HepG2 (cell line): ENCODE results near the gene PPP2R2C. TPM values are rescaled to one million over a fixed set of nuclear protein-coding genes. Genes with fewer than 3 reads are reported as not detected.

Source experiments
- ATAC-seq: fragments of 200-7000 bp; cut with Tn5 transposase; 3 replicates; pipeline ENCODE4 v1.9.1; 2020; ENCODE audit warnings: mild to moderate bottlenecking, moderate library complexity
- BruUV-seq: library from RNA; stranded (reverse); fragments of 400-500 nt; replicated peaks from 2 replicates; lab custom pipeline; 2021; lab: Mats Ljungman, UMichigan
- CTCF ChIA-PET: fragments of 300-600 bp; formaldehyde crosslinking; extraction: SDS; loops from one replicate; lab custom pipeline; 2021; ENCODE audit warnings: low total read pairs, inconsistent platforms, low intra/inter-chr PET ratio; lab: Yijun Ruan, JAX
- POLR2A ChIA-PET: fragments of 350-600 bp; sonication (Branson Sonifier 250); formaldehyde crosslinking; loops from one replicate; lab custom pipeline; 2020; ENCODE audit warnings: antibody characterized with exemption, inconsistent platforms; lab: Yijun Ruan, JAX
- DNase-seq: peaks from one replicate; pipeline ENCODE4 v3.0.0-alpha.2; 2015; ENCODE audit warnings: low spot score
- FAIRE-seq: peaks from 3 replicates; lab custom pipeline; 2011; peaks lifted over from hg19 to GRCh38; lab: Jason Lieb, UNC
- H2AFZ ChIP-seq: one replicate; pipeline ENCODE4 v1.6.1; 2011; ENCODE audit warnings: low read length, inconsistent platforms
- H3K27ac ChIP-seq: fragments of 300-600 bp; 3 replicates; pipeline ENCODE4 v1.8.0; 2011; ENCODE audit warnings: mixed run types, mild to moderate bottlenecking, mixed read lengths, low read length, inconsistent platforms; ENCODE audit not compliant: insufficient read depth; ENCODE audit errors: extremely low read length
- H3K27me3 ChIP-seq, 2 experiments: fragments of 200-600 bp in 1 of 2; 2 replicates in 1 of 2; 3 replicates in 1 of 2; pipeline versions ENCODE4 v1.6.0 to v1.8.0; 2011; ENCODE audit warnings: low read length in 2 of 2, mild to moderate bottlenecking in 2 of 2, moderate library complexity in 2 of 2, inconsistent platforms in 1 of 2; ENCODE audit not compliant: insufficient read depth in 2 of 2, control insufficient read depth in 1 of 2
- H3K36me3 ChIP-seq, 2 experiments: fragments of 200-600 bp in 1 of 2; replicated peaks in 1 of 2; 2 replicates in 1 of 2; 3 replicates in 1 of 2; pipeline versions ENCODE4 v1.5.1 to v1.8.0; 2011; ENCODE audit warnings: low read length in 2 of 2, inconsistent platforms in 1 of 2; ENCODE audit not compliant: insufficient read depth in 2 of 2, control insufficient read depth in 1 of 2
- H3K4me1 ChIP-seq: 2 replicates; pipeline ENCODE4 v1.5.1; 2012; ENCODE audit warnings: low read length, inconsistent platforms; ENCODE audit not compliant: insufficient read depth
- H3K4me2 ChIP-seq: 2 replicates; pipeline ENCODE4 v1.6.0; 2011; ENCODE audit warnings: low read depth, low read length, inconsistent platforms
- H3K4me3 ChIP-seq, 3 experiments: fragments of 200-600 bp in 1 of 3; sonication (generic), shearing (Covaris generic) in 1 of 3; replicated peaks in 1 of 3; 2 replicates each; pipeline ENCODE4 v1.5.1; 2011 to 2016; ENCODE audit warnings: low read length in 3 of 3, inconsistent platforms in 2 of 3, low read depth in 2 of 3, mild to moderate bottlenecking in 2 of 3, control low read depth in 1 of 3, mixed read lengths in 1 of 3; ENCODE audit not compliant: insufficient read depth in 1 of 3
- H3K79me2 ChIP-seq: one replicate; pipeline ENCODE4 v1.6.1; 2011; ENCODE audit warnings: low read length, inconsistent platforms; ENCODE audit not compliant: insufficient read depth
- H3K9ac ChIP-seq: 2 replicates; pipeline ENCODE4 v1.6.0; 2011; ENCODE audit warnings: mild to moderate bottlenecking, low read depth, low read length, inconsistent platforms; ENCODE audit not compliant: insufficient read depth
- H3K9me3 ChIP-seq: 2 replicates; pipeline ENCODE4 v1.5.1; 2012; ENCODE audit warnings: mild to moderate bottlenecking, low read length
- H4K20me1 ChIP-seq: 2 replicates; pipeline ENCODE4 v1.6.0; 2011; ENCODE audit warnings: inconsistent platforms, mild to moderate bottlenecking, low read length, moderate library complexity; ENCODE audit not compliant: insufficient read depth
- BCL6 ChIP-seq: IDR thresholded peaks from 2 replicates; pipeline ENCODE4 v1.6.1; 2016; ENCODE audit warnings: missing genetic modification reagents, missing compliant biosample characterization
- MAFK ChIP-seq, 2 experiments: IDR thresholded peaks in 1 of 2; conservative IDR thresholded peaks in 1 of 2; 2 replicates each; pipeline ENCODE4 v1.6.1; 2011; ENCODE audit warnings: improper control_type of control experiment in 2 of 2, low read length in 2 of 2
- RFX1 ChIP-seq: fragments of 450-650 bp; IDR thresholded peaks from 2 replicates; pipeline ENCODE4 v1.6.1; 2017
- TEAD3 ChIP-seq: optimal IDR thresholded peaks from 2 replicates; pipeline ENCODE3; 2016; ENCODE audit warnings: borderline replicate concordance
- ZBTB8A ChIP-seq: sonication (generic); formaldehyde crosslinking; IDR thresholded peaks from 2 replicates; pipeline ENCODE4 v1.4.0; 2020; ENCODE audit warnings: mild to moderate bottlenecking, low read depth, missing genetic modification reagents, borderline replicate concordance
- ZMAT3 ChIP-seq: sonication (generic); formaldehyde crosslinking; conservative IDR thresholded peaks from 2 replicates; pipeline ENCODE4 v1.7.0; 2021; ENCODE audit warnings: missing genetic modification reagents
- ZNF30 ChIP-seq: sonication (generic); formaldehyde crosslinking; IDR thresholded peaks from 2 replicates; pipeline ENCODE4 v1.5.0; 2020; ENCODE audit warnings: mild to moderate bottlenecking, missing genetic modification reagents
- ZNF34 ChIP-seq: sonication (generic); formaldehyde crosslinking; IDR thresholded peaks from 2 replicates; pipeline ENCODE4 v1.4.0; 2020; ENCODE audit warnings: mild to moderate bottlenecking, missing genetic modification reagents, borderline replicate concordance
- WGBS: methylation state at CpG from one replicate; pipeline ENCODE4 v1.1.6; 2017; ENCODE audit warnings: low lambda C conversion rate; 5-methylcytosine and 5-hydroxymethylcytosine counted together
- in situ Hi-C: cut with HindIII; loops from 2 replicates; pipeline ENCODE4 v1.10.0; 2017; ENCODE audit warnings: low pct_unique_long_range_greater_than_20kb; ENCODE audit not compliant: extremely low pct_ligation_motif_present
- intact Hi-C: fragments of 100-400 bp; cut with micrococcal nuclease; formaldehyde crosslinking; loops from one replicate; pipeline ENCODE4 v1.10.0; 2022; ENCODE audit not compliant: unreplicated experiment
- polyA plus RNA-seq, 8 experiments: library from polyadenylated mRNA; depleted of rRNA in 3 of 8; stranded (reverse) in 7 of 8; unstranded in 1 of 8; fragments of >200 nt; fragmentation: Illumina TruSeq in 4 of 8; extraction: Trizol in 4 of 8; gene quantifications; 2 replicates each; pipeline versions ENCODE4 v1.2.1 to v1.2.3, GENCODE V29; 2011 to 2016; ENCODE audit warnings: low read depth in 4 of 8, missing spikeins in 1 of 8, mixed read lengths in 1 of 8; ENCODE audit not compliant: insufficient read depth in 1 of 8
- total RNA-seq, 5 experiments: library from RNA; depleted of rRNA; stranded (reverse); fragments of >200 nt; fragmentation: Illumina TruSeq; extraction: Trizol; gene quantifications; 2 replicates each; pipeline ENCODE4 v1.2.3, GENCODE V29; 2016; ENCODE audit warnings: low read depth in 1 of 5
- TF ChIP-seq, protein P1 (sequence below): sonication (generic); formaldehyde crosslinking; IDR thresholded peaks from 2 replicates; pipeline ENCODE4 v1.4.0; 2020; ENCODE audit warnings: mild to moderate bottlenecking, missing genetic modification reagents
- TF ChIP-seq, protein P2 (sequence below): sonication (generic); formaldehyde crosslinking; IDR thresholded peaks from 2 replicates; pipeline ENCODE4 v1.5.1; 2020; ENCODE audit warnings: missing genetic modification reagents, mild to moderate bottlenecking, borderline replicate concordance
- TF ChIP-seq, protein P3 (sequence below): sonication (generic); formaldehyde crosslinking; IDR thresholded peaks from 2 replicates; pipeline ENCODE4 v1.5.0; 2020; ENCODE audit warnings: missing genetic modification reagents

PPP2R2C gene
- total and polyA plus RNA-seq, 2 of the 13 experiments (the other 11 are each of a cell fraction or from before 2014, with no cell fraction given) = 0.60 to 8.6 TPM

DNA sequence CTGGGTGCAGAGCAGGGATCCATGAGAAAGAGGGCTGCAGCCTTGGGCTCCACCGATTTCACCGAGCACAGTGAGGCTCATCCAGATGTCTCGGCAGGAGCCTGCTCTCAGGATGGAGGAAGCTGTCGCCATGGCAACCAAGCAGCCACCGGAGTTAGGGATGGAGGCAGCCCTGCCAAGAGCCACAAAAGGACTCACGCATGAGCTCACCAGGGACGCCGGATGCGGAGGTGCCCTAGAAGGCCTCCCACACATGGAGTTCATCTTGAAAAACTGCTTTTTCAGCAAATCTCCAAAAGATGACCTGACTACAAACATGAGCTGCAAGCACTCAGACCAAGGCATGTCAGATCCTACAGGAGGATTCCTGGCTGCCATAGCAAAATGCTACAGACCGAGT, 112.0 kb downstream of the PPP2R2C start:
- no peak overlapping the region for H3K4me2 ChIP-seq
- ATAC-seq = no peak
- FAIRE-seq = no peak
- WGBS = no CpG with 5 or more reads among the region's 10 CpGs
- ChIA-PET POLR2A (no interaction called here), CTCF (no interaction called here)
- DNase-seq = no peak
- peaks cover 1 to 24% of the 10 kb centered on the region in 2 experiments; a peak in 3 of 5 replicates for H3K27me3 ChIP-seq
- no peaks in the 10 kb centered on the region for H3K79me2 ChIP-seq
- no peak overlapping the region for H3K27ac ChIP-seq
- H3K36me3 ChIP-seq = no peaks in the 10 kb centered on the region
- no peak overlapping the region for H2AFZ ChIP-seq
- no peak overlapping the region for H3K9ac ChIP-seq
- BruUV-seq = no TSS peak
- intact Hi-C loops = no loop called here
- TF ChIP-seq BCL6 = no peak
- peak; percentile 45 for TF ChIP-seq RFX1
- TF ChIP-seq, protein P1, sequence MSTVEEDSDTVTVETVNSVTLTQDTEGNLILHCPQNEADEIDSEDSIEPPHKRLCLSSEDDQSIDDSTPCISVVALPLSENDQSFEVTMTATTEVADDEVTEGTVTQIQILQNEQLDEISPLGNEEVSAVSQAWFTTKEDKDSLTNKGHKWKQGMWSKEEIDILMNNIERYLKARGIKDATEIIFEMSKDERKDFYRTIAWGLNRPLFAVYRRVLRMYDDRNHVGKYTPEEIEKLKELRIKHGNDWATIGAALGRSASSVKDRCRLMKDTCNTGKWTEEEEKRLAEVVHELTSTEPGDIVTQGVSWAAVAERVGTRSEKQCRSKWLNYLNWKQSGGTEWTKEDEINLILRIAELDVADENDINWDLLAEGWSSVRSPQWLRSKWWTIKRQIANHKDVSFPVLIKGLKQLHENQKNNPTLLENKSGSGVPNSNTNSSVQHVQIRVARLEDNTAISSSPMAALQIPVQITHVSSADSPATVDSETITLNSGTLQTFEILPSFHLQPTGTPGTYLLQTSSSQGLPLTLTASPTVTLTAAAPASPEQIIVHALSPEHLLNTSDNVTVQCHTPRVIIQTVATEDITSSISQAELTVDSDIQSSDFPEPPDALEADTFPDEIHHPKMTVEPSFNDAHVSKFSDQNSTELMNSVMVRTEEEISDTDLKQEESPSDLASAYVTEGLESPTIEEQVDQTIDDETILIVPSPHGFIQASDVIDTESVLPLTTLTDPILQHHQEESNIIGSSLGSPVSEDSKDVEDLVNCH (CRISPR knock-in tag) = no peak
- peak; percentile 40 to 45; a peak in 3 of 4 replicates for TF ChIP-seq MAFK (conservative IDR thresholded peaks at IDR 0.05 in 1 of 2, IDR thresholded peaks at IDR 0.05 in 1 of 2; ENCODE audit: low read length in 2 of 2)
- no peaks in the 10 kb centered on the region for H3K4me1 ChIP-seq
- in situ Hi-C loops = no loop called here
- no peak overlapping the region for H3K4me3 ChIP-seq
- peaks cover under 1% of the 10 kb centered on the region; the same call in 1 of the 2 replicates for H4K20me1 ChIP-seq
- H3K9me3 ChIP-seq = no peaks in the 10 kb centered on the region

DNA sequence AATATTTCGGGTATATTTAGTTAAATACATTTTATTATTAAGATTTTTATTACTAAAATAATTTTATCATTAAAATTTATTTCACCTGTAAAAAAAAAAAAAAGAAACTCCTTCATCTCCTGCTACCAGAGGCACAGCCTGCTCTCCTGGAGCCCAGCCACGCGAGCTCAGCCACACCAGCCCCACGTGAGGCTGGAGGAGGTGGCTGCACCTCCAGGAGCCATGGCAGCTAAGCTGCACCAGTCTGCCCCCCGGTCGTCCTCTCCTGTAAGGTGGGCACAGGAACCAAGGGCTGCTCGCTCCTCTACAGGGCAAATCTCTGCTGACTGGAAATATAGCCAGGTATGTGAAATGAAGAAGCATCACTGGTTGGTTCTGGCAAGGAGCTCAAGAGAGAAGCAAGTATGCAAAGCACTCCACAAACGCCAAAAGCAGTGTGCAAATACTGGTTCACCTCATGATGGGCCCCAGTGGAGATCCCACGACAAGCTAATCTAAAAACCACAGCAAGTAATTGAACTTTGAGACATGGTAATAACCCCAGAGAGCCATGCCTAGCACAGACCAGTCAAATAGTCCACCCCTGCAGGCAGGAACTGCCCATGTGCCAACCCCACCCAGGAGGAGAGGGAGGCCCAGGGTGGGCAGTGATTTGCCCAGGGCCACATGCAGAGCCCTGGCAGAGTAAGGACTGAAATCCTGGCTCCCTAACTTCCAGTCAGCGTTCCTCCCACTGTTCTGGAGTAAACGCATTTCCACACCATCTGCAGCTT, 112.7 kb downstream of the PPP2R2C start:
- H2AFZ ChIP-seq = no peak overlapping the region
- WGBS = 1% methylated on average over 7 of the region's 11 CpGs
- H3K9me3 ChIP-seq = no peaks in the 10 kb centered on the region
- BruUV-seq = no TSS peak
- ChIA-PET POLR2A (no interaction called here), CTCF (no interaction called here)
- ATAC-seq (no peak), DNase-seq (no peak), FAIRE-seq (no peak)
- H3K27ac ChIP-seq = no peak overlapping the region
- intact Hi-C loops = no loop called here
- no peak overlapping the region for H3K4me2 ChIP-seq
- H3K27me3 ChIP-seq = peaks cover 0 to 19% of the 10 kb centered on the region in 2 experiments; a peak in 2 of 5 replicates
- no peaks in the 10 kb centered on the region for H3K79me2 ChIP-seq
- H3K4me1 ChIP-seq = no peaks in the 10 kb centered on the region
- no peak overlapping the region for H3K9ac ChIP-seq
- no peaks in the 10 kb centered on the region for H3K36me3 ChIP-seq
- in situ Hi-C loops = no loop called here
- no peaks in the 10 kb centered on the region for H4K20me1 ChIP-seq
- H3K4me3 ChIP-seq = no peak overlapping the region
- no peak for TF ChIP-seq TEAD3 (CRISPR knock-in tag)
- TF ChIP-seq ZNF34 (CRISPR knock-in tag) = no peak
- TF ChIP-seq, protein P2, sequence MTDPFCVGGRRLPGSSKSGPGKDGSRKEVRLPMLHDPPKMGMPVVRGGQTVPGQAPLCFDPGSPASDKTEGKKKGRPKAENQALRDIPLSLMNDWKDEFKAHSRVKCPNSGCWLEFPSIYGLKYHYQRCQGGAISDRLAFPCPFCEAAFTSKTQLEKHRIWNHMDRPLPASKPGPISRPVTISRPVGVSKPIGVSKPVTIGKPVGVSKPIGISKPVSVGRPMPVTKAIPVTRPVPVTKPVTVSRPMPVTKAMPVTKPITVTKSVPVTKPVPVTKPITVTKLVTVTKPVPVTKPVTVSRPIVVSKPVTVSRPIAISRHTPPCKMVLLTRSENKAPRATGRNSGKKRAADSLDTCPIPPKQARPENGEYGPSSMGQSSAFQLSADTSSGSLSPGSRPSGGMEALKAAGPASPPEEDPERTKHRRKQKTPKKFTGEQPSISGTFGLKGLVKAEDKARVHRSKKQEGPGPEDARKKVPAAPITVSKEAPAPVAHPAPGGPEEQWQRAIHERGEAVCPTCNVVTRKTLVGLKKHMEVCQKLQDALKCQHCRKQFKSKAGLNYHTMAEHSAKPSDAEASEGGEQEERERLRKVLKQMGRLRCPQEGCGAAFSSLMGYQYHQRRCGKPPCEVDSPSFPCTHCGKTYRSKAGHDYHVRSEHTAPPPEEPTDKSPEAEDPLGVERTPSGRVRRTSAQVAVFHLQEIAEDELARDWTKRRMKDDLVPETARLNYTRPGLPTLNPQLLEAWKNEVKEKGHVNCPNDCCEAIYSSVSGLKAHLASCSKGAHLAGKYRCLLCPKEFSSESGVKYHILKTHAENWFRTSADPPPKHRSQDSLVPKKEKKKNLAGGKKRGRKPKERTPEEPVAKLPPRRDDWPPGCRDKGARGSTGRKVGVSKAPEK (CRISPR knock-in tag) = no peak
- TF ChIP-seq, protein P3, sequence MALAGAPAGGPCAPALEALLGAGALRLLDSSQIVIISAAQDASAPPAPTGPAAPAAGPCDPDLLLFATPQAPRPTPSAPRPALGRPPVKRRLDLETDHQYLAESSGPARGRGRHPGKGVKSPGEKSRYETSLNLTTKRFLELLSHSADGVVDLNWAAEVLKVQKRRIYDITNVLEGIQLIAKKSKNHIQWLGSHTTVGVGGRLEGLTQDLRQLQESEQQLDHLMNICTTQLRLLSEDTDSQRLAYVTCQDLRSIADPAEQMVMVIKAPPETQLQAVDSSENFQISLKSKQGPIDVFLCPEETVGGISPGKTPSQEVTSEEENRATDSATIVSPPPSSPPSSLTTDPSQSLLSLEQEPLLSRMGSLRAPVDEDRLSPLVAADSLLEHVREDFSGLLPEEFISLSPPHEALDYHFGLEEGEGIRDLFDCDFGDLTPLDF (CRISPR knock-in tag) = no peak
- TF ChIP-seq ZMAT3 = no peak
- no peak for TF ChIP-seq ZBTB8A (CRISPR knock-in tag)
- TF ChIP-seq ZNF30 (CRISPR knock-in tag) = no peak
